ENCODE results near the gene TNFAIP8L2.

The TNFAIP8L2 gene

GRCh38 chr1:151156515-151156819 is at the start of gene TNFAIP8L2:
Gene TNFAIP8L2, plus strand, starts transcription at chr1:151156649. Its CDS starts 2,049 bp downstream, at chr1:151158698.
- no peak for DNase-seq

GRCh38 chr1:151106894-151107293 is 49.6 kb upstream of the TNFAIP8L2 start:
- DNase-seq = no peak

GRCh38 chr1:151108331-151108730 is 48.1 kb upstream of the TNFAIP8L2 start:
- no peak for DNase-seq

DNA sequence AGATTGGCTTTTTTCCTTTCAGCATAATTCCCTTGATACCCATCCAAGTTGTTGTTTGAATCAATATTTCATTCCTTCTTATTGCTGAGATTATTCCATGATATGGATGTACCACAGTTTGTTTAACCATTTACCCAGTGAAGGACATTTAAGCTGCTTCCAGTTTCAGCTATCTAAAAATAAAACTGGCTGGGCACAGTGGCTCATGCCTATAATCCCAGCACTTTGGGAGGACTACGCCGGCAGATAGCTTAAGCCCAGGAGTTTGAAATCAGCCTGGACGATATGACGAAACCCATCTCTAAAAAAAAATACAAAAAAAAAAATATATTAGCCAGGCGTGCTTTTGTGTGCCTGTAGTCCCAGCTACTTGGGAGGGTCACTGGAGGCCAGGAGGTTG is 42.6 kb upstream of the TNFAIP8L2 start:
- no peak for DNase-seq

GRCh38 chr1:151124763-151125403 is 31.6 kb upstream of the TNFAIP8L2 start:
- DNase-seq = no peak

- DNase-seq = no peak
Measured at GRCh38 chr1:151128800-151129199, 27.6 kb upstream of the TNFAIP8L2 start.

DNA sequence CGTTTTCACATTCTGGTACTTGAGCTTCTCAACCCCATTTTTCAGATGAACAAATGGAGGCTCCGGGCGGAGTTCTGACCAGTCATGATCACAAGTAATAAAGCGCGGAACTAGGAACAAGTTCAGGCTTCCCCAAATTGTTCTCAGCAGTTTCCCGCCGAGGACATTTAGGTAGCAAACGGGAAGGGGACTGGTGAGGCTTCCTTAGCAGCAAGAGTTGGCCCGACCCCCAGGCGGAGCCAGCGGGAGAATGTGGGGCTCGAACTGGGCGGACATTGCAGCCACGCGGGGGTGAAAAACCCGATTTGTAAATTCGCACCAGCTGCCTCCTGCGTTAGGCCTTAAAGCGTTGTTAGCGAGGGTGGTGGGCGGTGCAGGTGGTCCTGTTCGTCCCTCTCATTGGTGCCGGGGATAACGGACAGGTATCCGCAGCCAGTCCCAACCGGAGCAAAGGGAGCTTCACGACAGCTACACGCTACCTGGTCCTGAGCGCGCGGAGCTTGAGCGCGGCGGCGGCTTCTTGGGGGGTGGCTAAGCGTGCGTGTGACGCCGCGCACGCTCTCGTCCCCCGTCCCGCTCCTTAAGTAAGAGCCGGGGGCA is 25.4 kb upstream of the TNFAIP8L2 start:
- DNase-seq = no peak

GRCh38 chr1:151131701-151132334 is 24.6 kb upstream of the TNFAIP8L2 start:
- no peak for DNase-seq

DNA sequence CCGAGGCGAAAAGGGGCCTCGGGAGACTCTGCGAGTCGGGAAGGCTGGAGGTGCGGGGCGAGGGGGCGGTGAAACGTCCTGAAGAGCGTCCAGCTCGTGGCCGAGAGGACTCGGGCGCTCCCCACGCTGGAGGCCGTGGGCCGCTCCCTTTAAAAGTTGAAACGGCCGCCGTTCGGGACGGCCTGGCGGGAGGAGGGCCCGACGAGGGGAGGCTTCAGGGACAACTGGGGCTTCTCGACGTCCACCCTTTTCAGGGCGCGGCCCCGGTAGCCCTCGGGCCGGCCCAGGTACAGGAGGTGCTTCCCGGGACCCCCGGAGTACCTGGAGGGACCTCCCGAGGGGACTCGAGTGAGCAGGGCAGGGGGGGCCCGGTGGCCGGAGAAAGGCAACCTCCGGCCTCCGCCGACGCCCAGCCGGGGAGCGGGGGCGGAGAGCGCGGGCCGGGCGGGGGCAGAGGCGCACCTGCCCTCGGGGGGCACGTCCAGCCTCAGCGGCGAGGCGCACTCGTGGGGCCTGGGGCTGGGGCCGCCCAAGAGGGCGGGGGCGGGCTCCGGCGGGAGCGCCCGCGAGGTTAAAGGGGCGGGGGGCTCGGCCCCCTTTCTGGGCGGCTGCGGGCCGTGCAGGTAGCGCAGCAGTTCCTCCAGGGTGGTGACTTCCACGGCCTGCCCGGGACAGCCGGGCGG is 24.0 kb upstream of the TNFAIP8L2 start:
- DNase-seq = no peak

DNA sequence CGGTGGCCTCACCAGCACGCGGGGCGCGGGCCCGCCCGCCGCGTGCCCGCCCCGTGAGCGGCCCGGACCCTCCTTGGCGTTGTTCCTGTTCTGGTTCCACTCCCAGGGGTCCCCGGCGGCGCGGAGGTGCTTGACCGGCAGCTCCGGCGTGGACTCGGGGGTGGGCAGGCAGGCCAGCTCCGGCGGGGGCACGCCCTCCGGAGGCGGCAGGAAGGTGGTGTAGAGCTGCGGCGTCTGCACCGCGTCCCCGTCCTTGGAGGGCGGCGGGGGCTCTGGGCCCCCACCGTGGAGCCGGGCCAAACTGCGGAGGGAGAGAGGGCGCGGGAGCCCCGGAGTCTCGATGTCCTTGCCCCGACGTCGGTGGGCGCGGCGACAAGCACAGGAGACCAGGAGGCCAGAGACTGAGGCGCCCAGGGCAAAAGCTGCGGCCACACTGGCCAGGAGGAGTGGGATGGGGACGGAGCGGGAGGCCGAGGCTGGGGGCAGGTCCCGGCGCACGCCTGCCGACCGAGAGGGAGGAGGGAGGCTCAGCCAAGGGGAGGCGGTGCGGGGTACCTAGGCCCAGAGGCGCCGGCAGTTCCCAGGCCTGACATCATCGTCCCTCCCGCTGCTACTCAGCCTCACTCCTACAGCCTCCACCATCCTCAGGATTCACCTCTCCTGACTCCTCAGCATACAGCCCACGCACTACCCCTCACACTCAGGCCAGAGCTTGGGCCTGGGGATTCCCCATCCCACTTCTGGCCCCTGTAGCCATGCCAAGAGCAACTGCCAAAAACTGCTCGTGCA is 23.2 kb upstream of the TNFAIP8L2 start:
- no peak for DNase-seq

DNA sequence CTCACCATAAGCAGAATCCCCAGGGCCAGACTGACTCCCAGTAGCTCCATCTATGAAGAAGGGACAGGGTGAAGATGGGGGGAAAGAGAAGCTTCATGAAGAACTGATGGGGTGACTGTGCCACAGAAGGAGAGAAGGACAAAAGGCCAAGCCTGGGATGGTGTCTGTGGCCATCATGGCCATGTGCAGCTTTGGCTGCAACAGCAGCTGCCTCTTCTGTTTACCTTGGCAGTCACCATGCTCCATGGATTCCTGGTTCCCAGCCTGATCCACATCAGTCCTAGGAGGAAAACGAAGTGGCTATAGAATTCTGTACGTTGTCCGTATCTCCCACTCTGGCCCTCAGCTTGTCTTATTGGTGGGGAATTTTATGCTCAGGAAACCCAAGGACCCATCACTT is 22.1 kb upstream of the TNFAIP8L2 start:
- no peak for DNase-seq

DNA sequence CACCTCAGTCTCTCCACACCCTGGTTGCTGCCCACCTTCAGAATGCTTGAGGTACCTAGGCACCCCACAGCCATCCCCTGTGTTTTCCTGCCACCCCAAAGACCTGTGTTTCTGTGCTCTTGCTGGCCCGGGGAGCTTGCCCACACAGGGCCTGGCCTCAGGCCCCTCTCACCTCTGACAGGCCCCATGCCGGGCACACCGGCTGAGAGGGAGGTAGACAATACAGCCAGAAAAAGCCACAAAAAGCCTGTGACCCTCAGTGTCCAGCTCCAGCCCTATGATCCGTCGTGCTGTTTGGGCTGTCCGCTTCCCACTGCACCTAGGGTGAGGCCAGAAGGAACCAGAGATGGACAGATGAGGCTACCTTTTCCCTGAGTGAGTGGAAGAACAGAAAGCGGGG is 21.5 kb upstream of the TNFAIP8L2 start:
- no peak for DNase-seq

DNA sequence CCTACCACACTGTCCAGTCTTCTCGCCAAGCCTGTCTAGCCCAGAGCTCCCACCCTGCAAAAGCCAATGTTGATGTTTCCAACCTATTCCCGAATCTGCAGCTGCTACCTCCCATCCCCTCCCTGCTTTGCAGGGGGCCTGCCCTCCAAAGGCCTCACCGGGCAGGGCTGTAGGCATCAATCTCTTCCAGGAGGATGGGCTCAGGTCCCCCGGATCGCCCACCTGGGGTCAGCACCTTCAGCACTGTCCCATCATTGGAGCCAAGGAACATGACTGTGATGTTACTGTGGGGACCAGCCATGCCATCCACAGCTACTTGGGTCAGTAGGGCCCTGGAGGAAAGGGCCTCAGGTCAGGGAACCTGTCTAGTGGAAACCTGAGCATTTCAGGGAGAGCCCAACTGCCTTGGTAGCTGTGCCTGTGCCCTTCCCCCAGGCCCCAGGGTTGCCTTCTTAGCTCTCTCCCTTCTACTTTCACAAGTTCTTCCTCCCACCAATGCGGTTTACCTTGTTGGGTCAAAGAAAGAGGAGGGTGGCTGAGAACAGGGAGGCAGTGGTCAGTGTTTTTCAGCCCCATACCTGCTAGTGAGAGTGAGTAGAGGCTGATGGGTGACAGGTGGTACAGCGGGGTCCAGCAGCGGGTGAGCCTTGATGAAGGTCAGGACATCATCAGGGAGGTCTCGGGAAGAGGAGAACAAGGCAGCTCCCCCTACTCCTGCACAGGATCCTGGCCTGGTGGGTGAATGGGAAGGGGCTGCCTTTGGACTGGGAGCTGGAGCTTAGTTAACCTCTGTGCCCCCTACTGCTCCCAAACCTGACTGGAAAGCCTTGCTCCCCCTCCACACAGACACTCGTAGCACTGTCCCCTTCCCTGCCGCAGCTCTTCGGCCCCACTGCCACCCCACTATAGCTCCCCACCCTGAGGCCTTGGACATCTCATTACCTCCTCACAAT is 20.7 kb upstream of the TNFAIP8L2 start:
- DNase-seq = no peak

DNA sequence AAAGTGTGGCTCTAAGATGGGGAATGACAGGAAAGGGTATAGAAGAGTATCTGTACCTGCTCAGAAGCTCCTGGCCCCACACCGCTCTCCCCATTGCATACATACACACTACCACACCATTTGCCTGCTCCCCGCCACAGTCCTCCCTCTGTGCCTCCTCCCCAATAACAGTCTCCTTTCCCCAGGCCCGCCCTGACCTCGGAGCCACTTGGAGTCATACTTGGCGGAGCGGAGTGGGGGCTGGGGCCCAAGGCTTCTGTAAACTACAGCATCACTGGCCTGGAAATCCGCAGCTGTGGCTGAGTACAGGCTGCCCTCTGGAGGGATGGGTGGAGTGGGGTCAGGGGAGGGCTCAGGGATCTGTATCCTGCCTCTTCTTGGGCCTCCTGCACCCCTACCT is 18.7 kb upstream of the TNFAIP8L2 start:
- no peak for DNase-seq

DNA sequence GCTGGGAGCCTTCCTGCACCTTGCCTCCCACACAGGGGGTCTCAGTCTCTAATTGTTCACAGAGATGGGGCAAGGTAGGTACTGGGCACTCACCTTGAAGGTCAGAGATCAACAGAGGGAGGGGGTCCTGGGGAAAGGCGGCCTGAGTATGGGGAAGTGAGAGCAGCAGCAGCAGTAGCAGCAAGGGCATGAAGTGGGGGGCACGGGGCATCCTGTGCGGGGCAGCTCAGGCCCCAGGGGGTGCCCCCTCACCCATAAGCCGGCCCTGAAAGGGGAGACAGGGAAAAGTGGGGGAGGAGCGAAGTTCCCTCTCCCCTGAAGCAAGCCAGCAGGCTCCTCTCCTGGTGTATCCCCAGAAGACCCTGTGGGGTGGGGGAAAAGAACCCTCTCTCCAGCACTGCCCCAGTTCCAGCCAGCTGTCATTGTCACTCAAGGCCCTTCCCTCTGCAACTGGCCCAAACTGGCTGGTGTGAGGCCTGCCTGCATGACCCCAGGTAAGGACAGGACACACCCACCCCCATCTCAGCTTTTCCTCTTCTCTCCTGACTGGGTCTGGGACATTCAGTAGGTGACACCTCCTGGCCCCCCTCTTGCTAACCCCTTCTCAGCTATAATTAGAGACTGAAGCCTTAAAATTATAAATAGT is 13.9 kb upstream of the TNFAIP8L2 start:
- DNase-seq = no peak

- DNase-seq = no peak
Measured at GRCh38 chr1:151143057-151143435, 13.4 kb upstream of the TNFAIP8L2 start.

GRCh38 chr1:151143986-151144385 is 12.5 kb upstream of the TNFAIP8L2 start:
- DNase-seq = no peak

- DNase-seq = no peak
Measured at GRCh38 chr1:151144474-151145303, 11.8 kb upstream of the TNFAIP8L2 start.

DNA sequence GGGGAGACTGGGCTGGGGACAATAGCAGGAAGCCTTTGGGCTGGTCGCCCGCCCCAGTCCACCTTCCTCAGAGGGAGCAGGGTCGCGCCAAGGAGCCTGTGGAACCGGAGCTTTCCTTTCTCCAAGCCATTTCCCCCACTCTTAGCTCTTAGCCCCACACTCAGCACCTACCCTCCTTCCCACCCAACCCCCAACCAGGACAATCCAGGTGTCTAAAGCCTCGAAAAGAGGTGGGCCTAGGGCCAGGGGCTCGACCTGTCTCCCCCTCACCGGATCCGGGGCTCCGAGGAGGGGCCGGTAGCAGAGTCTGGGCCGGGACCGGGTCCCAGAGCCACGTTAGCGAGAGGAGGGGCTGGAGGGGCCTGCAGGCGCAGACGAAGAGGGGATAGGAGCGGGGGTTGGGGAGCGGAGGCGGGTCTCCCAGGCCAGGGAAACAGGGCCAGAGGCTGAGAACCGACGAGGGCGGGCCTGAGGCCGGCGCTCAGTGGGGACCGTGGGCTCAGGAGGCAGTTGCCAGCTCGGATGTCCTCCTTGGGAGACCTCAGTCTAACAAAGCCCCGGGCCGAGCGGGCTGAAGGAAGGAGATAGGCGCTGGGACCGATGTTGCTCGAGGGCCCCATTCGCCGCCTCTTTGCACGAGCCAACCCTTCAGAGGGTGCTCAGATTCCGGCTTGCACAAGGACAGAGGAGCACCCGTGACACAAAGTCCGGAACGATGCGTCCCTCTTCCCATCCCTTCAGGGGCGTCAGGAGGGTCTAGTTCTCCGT is 11.0 kb upstream of the TNFAIP8L2 start:
- DNase-seq = no peak

DNA sequence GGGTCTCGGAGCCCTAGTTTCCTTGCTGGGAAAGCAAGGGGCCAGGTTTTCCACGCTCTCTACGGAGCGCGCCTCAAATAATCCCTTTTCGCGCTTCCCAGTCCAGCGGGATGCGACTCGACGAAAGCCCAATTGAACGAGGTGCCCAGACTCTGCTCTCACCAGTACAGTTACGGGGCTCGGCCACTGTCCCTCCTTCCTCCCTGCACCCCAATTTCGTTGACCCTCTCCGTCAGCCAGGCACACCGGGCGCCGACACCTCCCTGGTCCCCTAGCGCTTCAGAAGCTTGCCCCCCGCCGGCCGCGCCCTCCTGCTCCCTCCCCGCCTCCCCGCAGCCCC is 10.4 kb upstream of the TNFAIP8L2 start:
- DNase-seq = no peak
